Measurements from ENCODE around the gene ASB18.

Gene ASB18

GRCh38 chr2:236171181-236171679, 93.0 kb downstream of the ASB18 start:
- Histone ChIP-seq H3K27me3 (ENCODE audit: control insufficient read depth, insufficient read depth, low read length) (peaks cover 25% of the 10 kb centered on the region), H3K9ac (no peak overlapping the region), H3K4me3 (ENCODE audit: low read depth, low read length) (no peak overlapping the region), H3K9me3 (ENCODE audit: control insufficient read depth, low read length) (no peaks in the 10 kb centered on the region), H3K4me1 (no peaks in the 10 kb centered on the region), H3K79me2 (no peaks in the 10 kb centered on the region), H3K27ac (no peak overlapping the region), H2AFZ (no peak overlapping the region), H3K36me3 (ENCODE audit: control insufficient read depth, insufficient read depth, low read length) (no peaks in the 10 kb centered on the region), H3K4me2 (ENCODE audit: low read length) (no peak overlapping the region)
- TF ChIP-seq CTCF (IDR thresholded peaks at IDR 0.05), result no peak

DNA sequence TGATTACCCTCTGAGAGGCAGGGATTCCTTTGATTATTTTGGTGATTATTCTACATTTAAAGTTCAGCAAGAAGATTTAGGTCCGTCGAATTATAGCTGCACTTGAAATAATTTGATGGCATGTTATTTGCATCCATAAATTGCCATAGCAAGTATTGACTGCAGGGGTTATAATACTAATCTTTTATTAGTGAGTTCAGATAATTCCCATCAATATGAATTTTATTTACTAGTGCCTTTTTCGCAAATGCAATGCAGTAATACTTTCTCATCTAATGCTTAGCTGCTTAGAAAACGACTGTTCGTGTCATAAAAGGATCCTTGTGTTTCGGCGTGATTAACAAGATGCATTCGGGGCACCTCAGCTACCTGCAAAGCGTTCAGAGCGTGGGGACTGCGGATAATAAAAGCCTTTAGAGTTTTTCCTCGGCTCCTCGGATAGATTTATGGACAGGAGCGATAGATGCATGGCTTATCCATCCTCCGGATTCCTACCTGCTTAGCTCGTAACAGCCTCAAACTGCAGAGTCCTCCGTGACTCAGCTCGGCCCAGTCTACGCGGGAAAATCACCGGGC, 93.5 kb downstream of the ASB18 start:
- H3K9me3 ChIP-seq (ENCODE audit: control insufficient read depth, low read length), result no peaks in the 10 kb centered on the region
- no peak for TF ChIP-seq CTCF (IDR thresholded peaks at IDR 0.05)
- no peak overlapping the region for H2AFZ ChIP-seq
- H3K4me3 ChIP-seq (ENCODE audit: low read depth, low read length), result no peak overlapping the region
- no peaks in the 10 kb centered on the region for H3K4me1 ChIP-seq
- H3K4me2 ChIP-seq (ENCODE audit: low read length), result no peak overlapping the region
- H3K9ac ChIP-seq, result no peak overlapping the region
- no peaks in the 10 kb centered on the region for H3K36me3 ChIP-seq (ENCODE audit: control insufficient read depth, insufficient read depth, low read length)
- no peak overlapping the region for H3K27ac ChIP-seq
- H3K79me2 ChIP-seq, result no peaks in the 10 kb centered on the region
- peaks cover 25% of the 10 kb centered on the region for H3K27me3 ChIP-seq (ENCODE audit: control insufficient read depth, insufficient read depth, low read length)

GRCh38 chr2:236169741-236170589, 94.2 kb downstream of the ASB18 start:
- no peaks in the 10 kb centered on the region for H3K4me1 ChIP-seq
- H3K9me3 ChIP-seq (ENCODE audit: control insufficient read depth, low read length), result no peaks in the 10 kb centered on the region
- H3K27me3 ChIP-seq (ENCODE audit: control insufficient read depth, insufficient read depth, low read length), result peaks cover 32% of the 10 kb centered on the region
- no peak overlapping the region for H3K9ac ChIP-seq
- no peak overlapping the region for H3K27ac ChIP-seq
- no peak overlapping the region for H2AFZ ChIP-seq
- no peaks in the 10 kb centered on the region for H3K79me2 ChIP-seq
- H3K4me3 ChIP-seq (ENCODE audit: low read depth, low read length), result no peak overlapping the region
- TF ChIP-seq CTCF (IDR thresholded peaks at IDR 0.05), result no peak
- H3K4me2 ChIP-seq (ENCODE audit: low read length), result no peak overlapping the region
- no peaks in the 10 kb centered on the region for H3K36me3 ChIP-seq (ENCODE audit: control insufficient read depth, insufficient read depth, low read length)

DNA sequence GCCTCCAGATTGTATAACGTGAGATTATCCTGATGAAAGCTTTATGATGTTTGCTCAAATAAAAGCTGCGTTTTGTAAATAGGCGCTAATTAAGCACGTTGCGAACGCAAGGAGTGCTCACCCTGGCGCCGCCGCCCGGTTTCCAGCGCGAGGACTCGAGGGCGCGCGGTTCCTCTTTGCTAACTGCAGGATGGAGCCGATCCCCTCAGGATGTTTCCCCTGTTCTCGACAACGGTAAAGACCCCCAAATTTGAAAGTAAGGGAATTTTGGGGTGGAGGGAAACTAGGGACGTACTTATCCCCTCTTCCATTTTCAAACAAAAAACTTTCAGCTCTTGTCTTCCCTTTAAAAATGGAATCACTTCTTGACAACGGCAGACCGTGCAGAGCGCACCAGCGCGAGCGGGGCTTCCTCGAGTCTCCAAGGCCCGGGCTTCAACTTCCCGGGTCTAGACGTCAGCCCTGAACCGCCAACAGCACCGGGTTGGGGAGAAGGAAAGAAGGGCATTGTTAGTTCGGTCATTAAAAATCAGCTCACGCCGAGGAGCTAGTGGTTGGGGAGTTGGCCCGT, 95.0 kb downstream of the ASB18 start:
- Histone ChIP-seq H3K4me3 (ENCODE audit: low read depth, low read length) (no peak overlapping the region), H3K36me3 (ENCODE audit: control insufficient read depth, insufficient read depth, low read length) (no peaks in the 10 kb centered on the region), H3K79me2 (no peaks in the 10 kb centered on the region), H2AFZ (no peak overlapping the region), H3K4me1 (no peaks in the 10 kb centered on the region), H3K4me2 (ENCODE audit: low read length) (no peak overlapping the region), H3K27me3 (ENCODE audit: control insufficient read depth, insufficient read depth, low read length) (peaks cover 38% of the 10 kb centered on the region), H3K9ac (no peak overlapping the region), H3K27ac (no peak overlapping the region), H3K9me3 (ENCODE audit: control insufficient read depth, low read length) (no peaks in the 10 kb centered on the region)
- TF ChIP-seq CTCF (IDR thresholded peaks at IDR 0.05), result no peak

Measured in parathyroid adenoma (tissue), 2 donors.